BJ (cell line): ENCODE measurements around the gene SLC2A4. TPM values are rescaled to one million over a fixed set of nuclear protein-coding genes. Genes with fewer than 3 reads are reported as not detected.

Source experiments
- CTCF ChIA-PET: fragments of 350-600 bp; formaldehyde crosslinking; extraction: SDS; loops from one replicate; lab custom pipeline; 2021; ENCODE audit warnings: antibody characterized with exemption, inconsistent platforms; lab: Yijun Ruan, JAX
- POLR2A ChIA-PET: fragments of 300-600 bp; sonication (Branson Sonifier 250); formaldehyde crosslinking; extraction: SDS; loops from one replicate; lab custom pipeline; 2021; ENCODE audit warnings: antibody characterized with exemption; lab: Charles Lee
- DNase-seq: peaks from one replicate; pipeline ENCODE4 v3.0.0-alpha.2; 2011; ENCODE audit warnings: low read depth
- H3K27me3 ChIP-seq: 2 replicates; pipeline ENCODE4 v1.6.0; 2011; ENCODE audit warnings: low read length; ENCODE audit not compliant: control insufficient read depth, insufficient read depth
- H3K36me3 ChIP-seq: 2 replicates; pipeline ENCODE4 v1.5.1; 2011; ENCODE audit warnings: low read length; ENCODE audit not compliant: control insufficient read depth, insufficient read depth
- H3K4me3 ChIP-seq: 2 replicates; pipeline ENCODE4 v1.5.1; 2011; ENCODE audit warnings: low read depth, mild to moderate bottlenecking, control low read depth, low read length
- polyA plus RNA-seq: library from polyadenylated mRNA; depleted of rRNA; stranded (reverse); fragments of >200 nt; gene quantifications from 2 replicates; pipeline ENCODE4 v1.2.3, GENCODE V29; 2011
- TF ChIP-seq, protein P1 (sequence below): IDR thresholded peaks from 2 replicates; pipeline ENCODE4 v1.5.1; 2011; ENCODE audit warnings: low read depth, mild to moderate bottlenecking, control low read depth, inconsistent platforms, low read length, moderate library complexity; ENCODE audit not compliant: insufficient read depth

Gene SLC2A4
- polyA plus RNA-seq, 1 experiment = 0.36 TPM

DNA sequence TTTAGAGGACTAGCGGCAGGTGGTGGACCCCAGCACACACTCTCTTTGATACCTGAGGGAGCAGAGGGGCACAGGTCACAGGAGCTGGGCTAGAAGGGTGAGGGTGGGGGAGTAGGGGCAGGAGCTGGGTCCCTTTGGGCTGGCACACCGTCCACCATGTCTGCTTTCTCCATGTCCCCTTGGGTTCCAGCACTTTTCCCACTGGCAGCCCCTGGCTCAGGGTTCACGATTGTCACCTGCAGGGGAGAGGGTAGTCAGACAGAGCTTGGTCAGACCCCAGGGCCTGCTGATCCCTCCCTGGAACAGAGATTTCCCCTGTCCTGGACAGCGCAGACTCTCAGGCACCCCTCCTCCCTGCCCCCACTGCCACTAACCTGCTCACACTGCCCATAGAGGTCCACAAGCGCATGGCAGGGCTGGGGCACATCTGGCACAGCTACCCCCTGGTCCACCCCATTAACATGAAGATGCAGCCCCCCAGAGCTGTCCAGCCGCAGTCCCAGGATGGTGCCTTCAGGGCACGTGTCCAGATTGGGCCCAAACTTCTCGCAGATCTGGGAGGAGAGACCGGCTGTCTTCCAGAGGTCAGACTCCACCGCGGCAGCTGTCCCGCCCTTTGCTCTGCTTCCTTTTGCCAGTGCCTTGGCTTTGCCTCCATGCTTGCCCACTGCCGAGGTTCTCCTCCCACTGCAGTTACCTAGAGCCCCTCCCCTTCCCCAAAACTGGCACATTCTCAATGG is 36.8 kb downstream of the SLC2A4 start:
- peaks cover 48% of the 10 kb centered on the region for H3K36me3 ChIP-seq
- ChIA-PET CTCF (interaction anchor here (1.7 kb wide), 1 partner anchor 11 kb away, joined by 5 read pairs; the partner anchor contains the start of gene NEURL4), POLR2A (no interaction called here)
- no peak for DNase-seq
- no peaks in the 10 kb centered on the region for H3K27me3 ChIP-seq
- TF ChIP-seq, protein P1, sequence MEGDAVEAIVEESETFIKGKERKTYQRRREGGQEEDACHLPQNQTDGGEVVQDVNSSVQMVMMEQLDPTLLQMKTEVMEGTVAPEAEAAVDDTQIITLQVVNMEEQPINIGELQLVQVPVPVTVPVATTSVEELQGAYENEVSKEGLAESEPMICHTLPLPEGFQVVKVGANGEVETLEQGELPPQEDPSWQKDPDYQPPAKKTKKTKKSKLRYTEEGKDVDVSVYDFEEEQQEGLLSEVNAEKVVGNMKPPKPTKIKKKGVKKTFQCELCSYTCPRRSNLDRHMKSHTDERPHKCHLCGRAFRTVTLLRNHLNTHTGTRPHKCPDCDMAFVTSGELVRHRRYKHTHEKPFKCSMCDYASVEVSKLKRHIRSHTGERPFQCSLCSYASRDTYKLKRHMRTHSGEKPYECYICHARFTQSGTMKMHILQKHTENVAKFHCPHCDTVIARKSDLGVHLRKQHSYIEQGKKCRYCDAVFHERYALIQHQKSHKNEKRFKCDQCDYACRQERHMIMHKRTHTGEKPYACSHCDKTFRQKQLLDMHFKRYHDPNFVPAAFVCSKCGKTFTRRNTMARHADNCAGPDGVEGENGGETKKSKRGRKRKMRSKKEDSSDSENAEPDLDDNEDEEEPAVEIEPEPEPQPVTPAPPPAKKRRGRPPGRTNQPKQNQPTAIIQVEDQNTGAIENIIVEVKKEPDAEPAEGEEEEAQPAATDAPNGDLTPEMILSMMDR = no peak
- no peak overlapping the region for H3K4me3 ChIP-seq

DNA sequence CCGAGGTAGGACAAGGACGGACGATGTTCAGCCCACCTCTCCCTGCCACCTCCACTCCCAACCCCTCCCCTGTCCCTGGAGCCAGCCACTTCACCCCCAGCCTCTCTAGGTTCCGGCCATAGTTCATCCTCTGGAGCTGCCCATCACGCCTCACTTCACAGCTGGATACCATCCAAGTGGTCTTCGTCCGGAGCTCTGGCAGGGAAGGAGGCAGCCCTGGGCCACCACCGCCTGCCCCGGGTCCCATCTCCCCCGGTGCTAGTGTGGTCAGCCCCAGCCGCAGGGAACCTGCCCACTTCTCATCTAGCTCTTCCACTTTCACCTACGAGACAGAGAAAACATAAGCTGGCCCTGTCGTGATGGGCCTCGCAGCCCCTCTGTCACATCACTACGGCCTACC is 39.9 kb downstream of the SLC2A4 start:
- H3K27me3 ChIP-seq = no peaks in the 10 kb centered on the region
- DNase-seq = no peak
- peaks cover 58% of the 10 kb centered on the region for H3K36me3 ChIP-seq
- TF ChIP-seq, protein P1 = no peak
- H3K4me3 ChIP-seq = no peak overlapping the region
- POLR2A ChIA-PET = interaction anchor here (0.6 kb wide), 1 partner anchor 77 kb away, joined by 3 read pairs; no protein-coding TSS in a partner anchor
- CTCF ChIA-PET = interaction anchor here (1.3 kb wide), 1 partner anchor 239 kb away, joined by 6 read pairs; no protein-coding TSS in a partner anchor

DNA sequence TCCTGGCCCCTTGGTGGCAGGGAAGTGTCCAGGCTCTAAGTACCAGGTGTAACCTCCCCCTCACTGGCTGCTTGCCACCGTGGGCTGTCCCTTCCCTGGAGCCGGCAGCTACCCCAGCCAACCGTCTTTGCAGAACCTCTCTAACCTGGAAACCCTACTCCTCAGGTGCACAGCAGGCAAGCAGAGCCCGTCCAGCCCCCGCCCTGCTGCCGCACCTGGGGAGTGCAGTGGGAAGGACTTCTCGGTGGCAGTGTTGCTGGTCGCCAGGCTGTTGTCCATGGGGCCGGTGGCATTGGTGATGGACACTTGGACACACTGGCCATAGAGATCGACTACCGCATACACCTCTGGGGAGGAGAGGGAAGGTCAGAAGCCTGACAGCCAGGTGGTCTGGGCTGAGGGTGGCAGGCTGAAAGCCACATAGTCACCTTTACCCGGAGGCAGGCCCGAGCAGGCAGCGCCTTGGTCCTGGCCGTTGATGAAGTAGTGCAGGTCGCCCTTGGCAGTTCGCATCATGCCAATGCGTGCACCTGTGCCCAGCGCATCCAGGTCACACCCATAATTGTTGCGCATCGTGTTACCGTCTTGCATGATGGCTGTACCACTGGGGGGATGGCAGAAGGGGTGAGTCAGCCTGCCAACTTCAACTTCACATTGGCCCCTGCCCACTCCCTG is 41.1 kb downstream of the SLC2A4 start:
- ChIA-PET POLR2A (no interaction called here), CTCF (interaction anchor here (1.3 to 5.0 kb wide), 2 partner anchors 9 to 238 kb away, joined by 6 to 22 read pairs; no protein-coding TSS in a partner anchor)
- no peak overlapping the region for H3K4me3 ChIP-seq
- no peak for DNase-seq
- peaks cover 57% of the 10 kb centered on the region for H3K36me3 ChIP-seq
- TF ChIP-seq, protein P1 = no peak
- H3K27me3 ChIP-seq = no peaks in the 10 kb centered on the region

DNA sequence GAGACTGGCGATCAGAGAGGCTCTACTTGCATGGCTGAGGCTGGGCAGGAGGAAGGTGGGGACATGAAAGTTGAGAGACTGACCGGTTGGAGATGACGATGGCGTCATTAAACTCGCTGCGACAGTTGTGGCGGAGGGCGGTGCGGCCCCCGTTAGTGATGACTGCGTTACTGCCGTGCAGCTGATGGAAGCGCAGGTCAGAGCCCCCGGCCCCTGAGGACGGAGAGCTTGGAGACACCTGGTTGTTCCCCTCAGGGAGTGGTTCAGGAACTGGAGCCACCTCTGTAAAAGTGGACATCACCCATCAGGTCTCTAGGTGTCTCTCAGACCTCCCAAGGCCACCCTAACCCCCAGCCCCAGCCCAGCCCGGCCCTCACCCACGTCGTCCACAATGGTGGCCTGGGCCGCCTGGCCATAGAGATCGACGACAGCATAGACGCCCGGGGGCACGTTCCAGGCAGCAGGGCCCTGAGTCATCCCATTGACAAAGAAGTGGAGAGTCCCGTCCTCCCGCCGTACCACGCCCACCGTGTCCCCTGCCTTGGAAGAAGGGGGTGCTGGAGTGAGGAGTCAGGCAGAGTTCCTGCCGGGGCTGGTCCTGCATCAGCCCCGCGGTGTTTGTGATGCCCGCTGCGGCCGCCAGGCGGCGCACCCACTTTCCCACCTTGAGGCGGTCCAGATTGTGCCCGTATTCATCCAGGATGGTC is 42.4 kb downstream of the SLC2A4 start:
- Histone ChIP-seq H3K4me3 (no peak overlapping the region), H3K36me3 (peaks cover 48% of the 10 kb centered on the region), H3K27me3 (no peaks in the 10 kb centered on the region)
- ChIA-PET CTCF (interaction anchor here (0.6 to 5.0 kb wide), 7 partner anchors 11 to 237 kb away, joined by 3 to 22 read pairs (median 8); partner anchors contain the start of genes ACAP1 and SENP3), POLR2A (no interaction called here)
- DNase-seq = no peak
- TF ChIP-seq, protein P1 = peak; percentile 92
